ENCODE measurements around the gene DGCR2.

DNA sequence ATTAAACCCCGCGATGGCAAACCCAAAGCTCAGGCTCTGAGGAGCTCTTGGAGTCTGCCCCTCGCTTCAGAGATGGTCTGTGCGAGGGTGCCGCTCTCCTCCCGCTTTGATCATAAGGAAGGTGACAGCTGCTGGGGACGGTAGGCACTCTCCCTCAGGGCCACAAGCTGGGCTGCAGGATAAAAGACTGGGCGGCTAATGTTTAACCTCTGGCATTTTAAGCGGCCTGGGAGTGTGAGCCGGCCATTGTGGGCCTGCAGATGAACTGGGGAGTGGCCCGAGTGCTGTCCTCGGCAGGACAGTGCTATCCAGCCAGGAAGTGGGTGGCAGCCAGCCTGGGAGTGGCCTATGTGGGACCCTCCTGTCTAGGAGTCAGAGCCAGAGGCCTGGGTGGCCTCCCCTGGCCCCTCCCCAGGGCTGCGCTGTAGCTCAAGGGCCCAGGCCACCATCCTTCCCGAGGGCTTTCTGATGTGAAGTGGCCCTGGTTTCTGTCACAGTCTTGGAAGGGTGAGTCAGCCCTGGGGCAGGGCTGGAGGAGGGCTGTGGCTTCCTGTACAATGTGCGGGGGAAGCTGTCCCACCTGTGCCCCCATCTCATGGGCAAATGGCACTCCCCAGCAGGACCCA lies 127.4 kb downstream of the DGCR2 start:
- TF ChIP-seq CTCF (IDR thresholded peaks at IDR 0.05 in 8 of 11, conservative IDR thresholded peaks at IDR 0.05 in 3 of 11) (no peak), POLR2A (IDR thresholded peaks at IDR 0.05) (no peak), POLR2AphosphoS5 (IDR thresholded peaks at IDR 0.05) (no peak)

Data from spleen (tissue), 7 donors.